Measurements from ENCODE around the gene RABGEF1.
"Not testable (repeated sequence)": the region's sequence is repeated elsewhere in the genome, so short reads cannot be mapped to it uniquely, and the experiment has no call there.

Gene RABGEF1

GRCh38 chr7:66766041-66766440 lies 25.5 kb downstream of the RABGEF1 start:
- Mint-ChIP-seq H3K9me3 (peaks cover 23% of the 10 kb centered on the region), H3K4me3 (no peak overlapping the region), H3K36me3 (ENCODE audit: low read depth) (peaks cover 34% of the 10 kb centered on the region), H3K27me3 (ENCODE audit: low read depth, poor library complexity) (peaks cover 2% of the 10 kb centered on the region), H3K4me1 (peaks cover 23% of the 10 kb centered on the region), H3K27ac (peak overlapping the region; percentile 34)
- DNase-seq: no peak
- no peak for TF ChIP-seq CTCF (IDR thresholded peaks at IDR 0.05)

GRCh38 chr7:66767486-66767885 lies 27.0 kb downstream of the RABGEF1 start:
- H3K9me3 Mint-ChIP-seq: peaks cover 21% of the 10 kb centered on the region
- not testable (repeated sequence) for DNase-seq; H3K4me3 Mint-ChIP-seq; H3K27ac Mint-ChIP-seq; H3K27me3 Mint-ChIP-seq (ENCODE audit: low read depth, poor library complexity)
- H3K36me3 Mint-ChIP-seq (ENCODE audit: low read depth): peaks cover 40% of the 10 kb centered on the region
- H3K4me1 Mint-ChIP-seq: peaks cover 23% of the 10 kb centered on the region

GRCh38 chr7:66768865-66769832 lies 28.6 kb downstream of the RABGEF1 start:
- Mint-ChIP-seq H3K4me3 (no peak overlapping the region), H3K9me3 (peaks cover 7% of the 10 kb centered on the region), H3K36me3 (ENCODE audit: low read depth) (peaks cover 24% of the 10 kb centered on the region), H3K4me1 (peaks cover 23% of the 10 kb centered on the region), H3K27me3 (ENCODE audit: low read depth, poor library complexity) (peaks cover 2% of the 10 kb centered on the region), H3K27ac (peak overlapping the region; percentile 56)
- no peak for TF ChIP-seq CTCF (IDR thresholded peaks at IDR 0.05)
- no peak for DNase-seq

GRCh38 chr7:66769833-66770512 lies 29.4 kb downstream of the RABGEF1 start:
- H3K4me1 Mint-ChIP-seq: peaks cover 23% of the 10 kb centered on the region
- H3K27ac Mint-ChIP-seq: peak overlapping the region; percentile 77
- no peaks in the 10 kb centered on the region for H3K9me3 Mint-ChIP-seq
- no peak overlapping the region for H3K4me3 Mint-ChIP-seq
- peaks cover 2% of the 10 kb centered on the region for H3K27me3 Mint-ChIP-seq (ENCODE audit: low read depth, poor library complexity)
- no peak for TF ChIP-seq CTCF (IDR thresholded peaks at IDR 0.05)
- H3K36me3 Mint-ChIP-seq (ENCODE audit: low read depth): peaks cover 22% of the 10 kb centered on the region
- no peak for DNase-seq

GRCh38 chr7:66771795-66772194 lies 31.3 kb downstream of the RABGEF1 start:
- H3K27ac Mint-ChIP-seq: no peak overlapping the region
- H3K4me3 Mint-ChIP-seq: no peak overlapping the region
- H3K4me1 Mint-ChIP-seq: peaks cover 22% of the 10 kb centered on the region
- no peaks in the 10 kb centered on the region for H3K27me3 Mint-ChIP-seq (ENCODE audit: low read depth, poor library complexity)
- H3K9me3 Mint-ChIP-seq: no peaks in the 10 kb centered on the region
- TF ChIP-seq CTCF (IDR thresholded peaks at IDR 0.05): no peak
- H3K36me3 Mint-ChIP-seq (ENCODE audit: low read depth): peaks cover 39% of the 10 kb centered on the region
- DNase-seq: no peak

- H3K27me3 Mint-ChIP-seq (ENCODE audit: low read depth, poor library complexity); DNase-seq; H3K9me3 Mint-ChIP-seq; H3K4me3 Mint-ChIP-seq: not testable (repeated sequence)
- H3K36me3 Mint-ChIP-seq (ENCODE audit: low read depth): peaks cover 46% of the 10 kb centered on the region
- H3K4me1 Mint-ChIP-seq: peaks cover 13% of the 10 kb centered on the region
- H3K27ac Mint-ChIP-seq: peak overlapping the region; percentile 33
Measured at GRCh38 chr7:66773744-66774143, 33.2 kb downstream of the RABGEF1 start.

GRCh38 chr7:66776383-66776782 lies 35.9 kb downstream of the RABGEF1 start:
- H3K9me3 Mint-ChIP-seq; DNase-seq; H3K27me3 Mint-ChIP-seq (ENCODE audit: low read depth, poor library complexity); H3K4me1 Mint-ChIP-seq; H3K4me3 Mint-ChIP-seq; H3K27ac Mint-ChIP-seq: not testable (repeated sequence)
- H3K36me3 Mint-ChIP-seq (ENCODE audit: low read depth): peaks cover 52% of the 10 kb centered on the region

Measured in nephron progenitor cell (in vitro differentiated cells).